HCT116 (cell line): ENCODE data around the gene SMIM20. TPM values are rescaled to one million over a fixed set of nuclear protein-coding genes. Genes with fewer than 3 reads are reported as not detected.

Experiments
- ATAC-seq: fragments of 200-7000 bp; cut with Tn5 transposase; 2 replicates; pipeline ENCODE4 v1.9.1; 2020; ENCODE audit warnings: mild to moderate bottlenecking, moderate library complexity
- BruUV-seq: library from RNA; stranded (reverse); fragments of 400-500 nt; replicated peaks from 2 replicates; lab custom pipeline; 2021; lab: Mats Ljungman, UMichigan
- CTCF ChIA-PET: fragments of 300-600 bp; sonication (Branson Sonifier 250); formaldehyde crosslinking; loops from one replicate; lab custom pipeline; 2021; ENCODE audit warnings: antibody characterized with exemption; lab: Charles Lee
- POLR2A ChIA-PET: fragments of 300-600, 350-600 bp; sonication (Branson Sonifier 250); formaldehyde crosslinking; loops from one replicate; lab custom pipeline; 2021; ENCODE audit warnings: antibody characterized with exemption; lab: Charles Lee
- RAD21 ChIA-PET, 2 experiments: fragments of 300-600 bp; sonication (Branson Sonifier 250); formaldehyde crosslinking; loops; one replicate each; lab custom pipeline; 2023; ENCODE audit warnings: low total read pairs in 2 of 2; ENCODE audit not compliant: uncharacterized antibody in 2 of 2, unreplicated experiment in 2 of 2, low non-redundant PET in 1 of 2; lab: Charles Lee
- DNase-seq: peaks from one replicate; pipeline ENCODE4 v3.0.0-alpha.2; 2010; ENCODE audit warnings: low read depth, low spot score
- H2AFZ ChIP-seq: fragments of 200-600 bp; shearing (Covaris generic), sonication (generic); 2 replicates; pipeline ENCODE4 v1.6.1; 2017; ENCODE audit warnings: low read depth, mixed run types, mixed read lengths, antibody characterized with exemption, low read length; ENCODE audit not compliant: poor library complexity, severe bottlenecking
- H3K27ac ChIP-seq: 2 replicates; pipeline ENCODE4 v1.5.1; 2012; ENCODE audit warnings: low read depth, low read length
- H3K27me3 ChIP-seq: fragments of 200-600 bp; sonication (generic); 2 replicates; pipeline ENCODE4 v1.6.1; 2016; ENCODE audit warnings: mixed run types, low read length, mixed read lengths; ENCODE audit not compliant: insufficient read depth
- H3K36me3 ChIP-seq, 2 experiments: fragments of 200-500 bp in 1 of 2; fragments of 200-600 bp in 1 of 2; sonication (Bioruptor generic) in 1 of 2; sonication (generic) in 1 of 2; 2 replicates each; pipeline versions ENCODE4 v1.5.1 to v1.6.1; 2014 to 2016; ENCODE audit warnings: low read length in 2 of 2, inconsistent platforms in 1 of 2, mixed read lengths in 1 of 2, mixed run types in 1 of 2; ENCODE audit not compliant: insufficient read depth in 2 of 2, control insufficient read depth in 1 of 2
- H3K4me1 ChIP-seq, 2 experiments: fragments of 200-600 bp in 1 of 2; sonication (generic) in 1 of 2; 2 replicates each; pipeline versions ENCODE4 v1.5.1 to v1.6.1; 2012 to 2017; ENCODE audit warnings: low read length in 2 of 2, inconsistent platforms in 1 of 2, mild to moderate bottlenecking in 1 of 2, mixed read lengths in 1 of 2, mixed run types in 1 of 2, moderate library complexity in 1 of 2; ENCODE audit not compliant: insufficient read depth in 2 of 2, control insufficient read depth in 1 of 2
- H3K4me2 ChIP-seq: fragments of 200-600 bp; sonication (generic); 2 replicates; pipeline ENCODE4 v1.6.1; 2017; ENCODE audit warnings: mixed run types, low read length, mixed read lengths
- H3K4me3 ChIP-seq, 2 experiments: fragments of 200-600 bp in 1 of 2; sonication (generic) in 1 of 2; replicated peaks in 1 of 2; 2 replicates each; pipeline ENCODE4 v1.5.1; 2011 to 2016; ENCODE audit warnings: low read length in 2 of 2, control low read depth in 1 of 2, low read depth in 1 of 2, mild to moderate bottlenecking in 1 of 2, mixed read lengths in 1 of 2, mixed run types in 1 of 2
- H3K79me2 ChIP-seq: fragments of 200-600 bp; sonication (generic); 2 replicates; pipeline ENCODE4 v1.6.1; 2017; ENCODE audit warnings: mild to moderate bottlenecking, mixed run types, low read length, moderate library complexity, mixed read lengths; ENCODE audit not compliant: insufficient read depth
- H3K9ac ChIP-seq: fragments of 200-600 bp; sonication (generic); 2 replicates; pipeline ENCODE4 v1.6.1; 2016; ENCODE audit warnings: low read length, mixed read lengths
- H3K9me2 ChIP-seq: fragments of 200-600 bp; sonication (generic), shearing (Covaris generic); 2 replicates; pipeline ENCODE4 v1.6.1; 2017; ENCODE audit warnings: mixed run types, mild to moderate bottlenecking, moderate library complexity; ENCODE audit not compliant: insufficient read depth
- H3K9me3 ChIP-seq, 2 experiments: fragments of 200-500 bp in 1 of 2; fragments of 200-600 bp in 1 of 2; sonication (Bioruptor generic) in 1 of 2; sonication (generic) in 1 of 2; 2 replicates each; pipeline ENCODE4 v1.6.1; 2014 to 2017; ENCODE audit warnings: low read length in 2 of 2, mixed read lengths in 2 of 2, inconsistent platforms in 1 of 2, low read depth in 1 of 2, mild to moderate bottlenecking in 1 of 2, mixed run types in 1 of 2, moderate library complexity in 1 of 2; ENCODE audit not compliant: control insufficient read depth in 1 of 2, insufficient read depth in 1 of 2
- H4K20me1 ChIP-seq: fragments of 200-600 bp; sonication (generic), shearing (Covaris generic); 2 replicates; pipeline ENCODE4 v1.6.1; 2017; ENCODE audit warnings: mixed run types, mild to moderate bottlenecking, moderate library complexity; ENCODE audit not compliant: insufficient read depth
- CBX3 ChIP-seq: IDR thresholded peaks from 2 replicates; pipeline ENCODE4 v1.6.1; 2012; ENCODE audit warnings: low read depth
- CEBPB ChIP-seq: IDR thresholded peaks from 2 replicates; pipeline ENCODE4 v1.6.1; 2012; ENCODE audit warnings: low read depth
- ELF1 ChIP-seq: IDR thresholded peaks from 2 replicates; pipeline ENCODE4 v1.6.1; 2012; ENCODE audit warnings: low read depth, borderline replicate concordance
- EZH2phosphoT487 ChIP-seq: fragments of 200-600 bp; IDR thresholded peaks from 2 replicates; pipeline ENCODE4 v1.6.1; 2018; ENCODE audit warnings: antibody characterized with exemption, borderline replicate concordance
- FOSL1 ChIP-seq: IDR thresholded peaks from 2 replicates; pipeline ENCODE4 v1.6.1; 2012; ENCODE audit warnings: low read depth
- POLR2A ChIP-seq: IDR thresholded peaks from 2 replicates; pipeline ENCODE4 v1.7.0; 2011; ENCODE audit warnings: borderline replicate concordance; ENCODE audit not compliant: insufficient read depth, insufficient read length; ENCODE audit errors: extremely low read depth
- POLR2AphosphoS5 ChIP-seq: IDR thresholded peaks from 2 replicates; pipeline ENCODE4 v1.6.1; 2011; ENCODE audit warnings: mild to moderate bottlenecking, low read depth, low read length, moderate library complexity
- RAD21 ChIP-seq: IDR thresholded peaks from 2 replicates; pipeline ENCODE4 v1.6.1; 2012; ENCODE audit warnings: low read depth, mild to moderate bottlenecking
- SIN3A ChIP-seq: IDR thresholded peaks from 2 replicates; pipeline ENCODE4 v1.6.1; 2012; ENCODE audit warnings: low read depth
- SP1 ChIP-seq: IDR thresholded peaks from 2 replicates; pipeline ENCODE4 v1.6.1; 2012; ENCODE audit warnings: low read depth
- TCF7L2 ChIP-seq: IDR thresholded peaks from 2 replicates; pipeline ENCODE4 v1.7.0; 2011; ENCODE audit warnings: borderline replicate concordance, inconsistent platforms; ENCODE audit not compliant: insufficient read depth, insufficient read length; ENCODE audit errors: extremely low read depth
- YY1 ChIP-seq: IDR thresholded peaks from 2 replicates; pipeline ENCODE4 v1.6.1; 2011; ENCODE audit warnings: low read length, low read depth, moderate library complexity, mild to moderate bottlenecking; ENCODE audit not compliant: insufficient replicate concordance; ENCODE audit errors: extremely low read depth
- ZFX ChIP-seq: fragments of 450-650 bp; IDR thresholded peaks from 2 replicates; pipeline ENCODE4 v1.6.1; 2017
- ZNF274 ChIP-seq: fragments of 200-500 bp; sonication (Bioruptor generic); IDR thresholded peaks from 2 replicates; pipeline ENCODE4 v1.6.1; 2014; ENCODE audit warnings: mild to moderate bottlenecking, low read depth, low read length, inconsistent platforms
- intact Hi-C: fragments of 100-400 bp; cut with micrococcal nuclease; formaldehyde crosslinking; loops from 2 replicates; pipeline ENCODE4 v1.10.0; 2022
- total RNA-seq: library from RNA; stranded (reverse); gene quantifications from one replicate; pipeline ENCODE4 v1.2.1, GENCODE V29; 2021; ENCODE audit not compliant: unreplicated experiment
- TF ChIP-seq, protein P1 (sequence below): IDR thresholded peaks from 2 replicates; pipeline ENCODE4 v1.6.1; 2012; ENCODE audit warnings: low read depth
- TF ChIP-seq, protein P2 (sequence below): IDR thresholded peaks from 2 replicates; pipeline ENCODE4 v1.6.1; 2011; ENCODE audit warnings: mild to moderate bottlenecking, low read length, moderate library complexity; ENCODE audit not compliant: insufficient replicate concordance; ENCODE audit errors: extremely low read depth
- TF ChIP-seq, protein P3 (sequence below): IDR thresholded peaks from 2 replicates; pipeline ENCODE4 v1.6.1; 2012
- TF ChIP-seq, protein P4 (sequence below): IDR thresholded peaks from 2 replicates; pipeline ENCODE4 v1.6.1; 2012

SMIM20 gene
- total RNA-seq, 1 experiment from 2014 or later = 36.9 TPM

DNA sequence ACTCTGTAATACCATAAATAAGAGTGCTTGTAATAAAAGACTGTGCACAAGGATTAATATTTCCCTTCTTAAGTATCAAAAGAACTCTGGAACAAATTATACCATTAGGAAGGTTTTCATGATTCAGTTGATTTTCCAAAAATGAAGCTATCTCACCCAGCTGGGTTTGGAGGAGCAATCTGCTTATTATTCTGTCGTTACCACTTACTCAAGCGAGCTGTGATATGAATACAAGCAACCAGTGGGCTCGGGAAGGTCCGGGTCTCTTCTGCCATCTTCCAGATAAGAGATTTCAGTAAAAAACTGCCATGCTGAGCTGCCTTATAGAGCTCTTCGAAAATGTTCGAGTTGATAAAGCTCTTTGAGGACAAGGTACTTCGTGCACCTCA lies 15.3 kb downstream of the SMIM20 start (continued):
- no peak for TF ChIP-seq POLR2AphosphoS5
- no peak for TF ChIP-seq FOSL1
- TF ChIP-seq ZFX = no peak

DNA sequence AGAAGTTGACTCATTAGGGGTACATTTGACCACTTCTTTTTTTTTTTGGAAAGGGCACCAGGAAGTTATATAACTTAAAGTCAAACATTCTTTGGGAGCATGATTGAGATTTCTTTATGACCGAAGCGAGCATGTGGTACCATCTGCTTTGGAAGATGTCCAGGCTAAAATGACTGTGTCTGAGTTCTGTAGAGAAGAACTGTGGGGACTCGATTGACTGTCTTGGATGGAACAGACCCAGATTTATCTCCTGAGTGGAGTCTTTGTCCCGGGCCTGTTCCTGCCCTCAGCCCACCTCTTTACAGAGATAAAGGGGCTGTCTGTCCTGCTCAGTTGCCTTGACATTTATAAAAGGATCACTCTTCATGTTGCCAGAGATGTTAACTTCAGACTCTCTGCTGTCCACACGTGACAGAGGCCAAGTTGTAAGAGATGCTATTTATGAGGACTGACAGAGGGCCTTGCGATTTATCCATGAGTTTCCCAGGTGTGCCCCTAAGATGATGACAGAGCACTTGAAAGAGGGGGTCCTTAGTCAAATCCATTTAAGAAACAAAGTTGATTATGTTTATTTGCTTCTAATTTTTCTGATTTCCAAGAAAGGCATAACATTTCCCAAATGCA lies 16.8 kb downstream of the SMIM20 start:
- DNase-seq (no peak), ATAC-seq (no peak)
- ChIA-PET RAD21 (no interaction called here), CTCF (no interaction called here), POLR2A (no interaction called here)
- no peaks in the 10 kb centered on the region for H3K9me3 ChIP-seq
- BruUV-seq = no TSS peak
- TF ChIP-seq SP1 (no peak), YY1 (no peak), EZH2phosphoT487 (no peak), SIN3A (no peak), FOSL1 (no peak), ZFX (no peak), POLR2A (no peak), RAD21 (no peak), POLR2AphosphoS5 (no peak), ZNF274 (no peak), TCF7L2 (no peak), CEBPB (no peak), ELF1 (no peak), CBX3 (no peak)
- TF ChIP-seq, protein P1, sequence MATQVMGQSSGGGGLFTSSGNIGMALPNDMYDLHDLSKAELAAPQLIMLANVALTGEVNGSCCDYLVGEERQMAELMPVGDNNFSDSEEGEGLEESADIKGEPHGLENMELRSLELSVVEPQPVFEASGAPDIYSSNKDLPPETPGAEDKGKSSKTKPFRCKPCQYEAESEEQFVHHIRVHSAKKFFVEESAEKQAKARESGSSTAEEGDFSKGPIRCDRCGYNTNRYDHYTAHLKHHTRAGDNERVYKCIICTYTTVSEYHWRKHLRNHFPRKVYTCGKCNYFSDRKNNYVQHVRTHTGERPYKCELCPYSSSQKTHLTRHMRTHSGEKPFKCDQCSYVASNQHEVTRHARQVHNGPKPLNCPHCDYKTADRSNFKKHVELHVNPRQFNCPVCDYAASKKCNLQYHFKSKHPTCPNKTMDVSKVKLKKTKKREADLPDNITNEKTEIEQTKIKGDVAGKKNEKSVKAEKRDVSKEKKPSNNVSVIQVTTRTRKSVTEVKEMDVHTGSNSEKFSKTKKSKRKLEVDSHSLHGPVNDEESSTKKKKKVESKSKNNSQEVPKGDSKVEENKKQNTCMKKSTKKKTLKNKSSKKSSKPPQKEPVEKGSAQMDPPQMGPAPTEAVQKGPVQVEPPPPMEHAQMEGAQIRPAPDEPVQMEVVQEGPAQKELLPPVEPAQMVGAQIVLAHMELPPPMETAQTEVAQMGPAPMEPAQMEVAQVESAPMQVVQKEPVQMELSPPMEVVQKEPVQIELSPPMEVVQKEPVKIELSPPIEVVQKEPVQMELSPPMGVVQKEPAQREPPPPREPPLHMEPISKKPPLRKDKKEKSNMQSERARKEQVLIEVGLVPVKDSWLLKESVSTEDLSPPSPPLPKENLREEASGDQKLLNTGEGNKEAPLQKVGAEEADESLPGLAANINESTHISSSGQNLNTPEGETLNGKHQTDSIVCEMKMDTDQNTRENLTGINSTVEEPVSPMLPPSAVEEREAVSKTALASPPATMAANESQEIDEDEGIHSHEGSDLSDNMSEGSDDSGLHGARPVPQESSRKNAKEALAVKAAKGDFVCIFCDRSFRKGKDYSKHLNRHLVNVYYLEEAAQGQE = no peak
- TF ChIP-seq, protein P2, sequence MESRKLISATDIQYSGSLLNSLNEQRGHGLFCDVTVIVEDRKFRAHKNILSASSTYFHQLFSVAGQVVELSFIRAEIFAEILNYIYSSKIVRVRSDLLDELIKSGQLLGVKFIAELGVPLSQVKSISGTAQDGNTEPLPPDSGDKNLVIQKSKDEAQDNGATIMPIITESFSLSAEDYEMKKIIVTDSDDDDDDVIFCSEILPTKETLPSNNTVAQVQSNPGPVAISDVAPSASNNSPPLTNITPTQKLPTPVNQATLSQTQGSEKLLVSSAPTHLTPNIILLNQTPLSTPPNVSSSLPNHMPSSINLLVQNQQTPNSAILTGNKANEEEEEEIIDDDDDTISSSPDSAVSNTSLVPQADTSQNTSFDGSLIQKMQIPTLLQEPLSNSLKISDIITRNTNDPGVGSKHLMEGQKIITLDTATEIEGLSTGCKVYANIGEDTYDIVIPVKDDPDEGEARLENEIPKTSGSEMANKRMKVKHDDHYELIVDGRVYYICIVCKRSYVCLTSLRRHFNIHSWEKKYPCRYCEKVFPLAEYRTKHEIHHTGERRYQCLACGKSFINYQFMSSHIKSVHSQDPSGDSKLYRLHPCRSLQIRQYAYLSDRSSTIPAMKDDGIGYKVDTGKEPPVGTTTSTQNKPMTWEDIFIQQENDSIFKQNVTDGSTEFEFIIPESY = no peak
- TF ChIP-seq, protein P3, sequence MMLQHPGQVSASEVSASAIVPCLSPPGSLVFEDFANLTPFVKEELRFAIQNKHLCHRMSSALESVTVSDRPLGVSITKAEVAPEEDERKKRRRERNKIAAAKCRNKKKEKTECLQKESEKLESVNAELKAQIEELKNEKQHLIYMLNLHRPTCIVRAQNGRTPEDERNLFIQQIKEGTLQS = no peak
- TF ChIP-seq, protein P4, sequence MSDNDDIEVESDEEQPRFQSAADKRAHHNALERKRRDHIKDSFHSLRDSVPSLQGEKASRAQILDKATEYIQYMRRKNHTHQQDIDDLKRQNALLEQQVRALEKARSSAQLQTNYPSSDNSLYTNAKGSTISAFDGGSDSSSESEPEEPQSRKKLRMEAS = no peak
- no peaks in the 10 kb centered on the region for H3K4me1 ChIP-seq
- no peak overlapping the region for H3K27ac ChIP-seq
- H3K4me3 ChIP-seq = no peak overlapping the region
- H3K9me2 ChIP-seq = no peaks in the 10 kb centered on the region
- H2AFZ ChIP-seq = no peak overlapping the region
- no peak overlapping the region for H3K9ac ChIP-seq
- intact Hi-C loops = no loop called here
- H3K27me3 ChIP-seq = no peaks in the 10 kb centered on the region
- H3K4me2 ChIP-seq = no peak overlapping the region
- H4K20me1 ChIP-seq = 0 out of 2 replicates have a peak, but pooled peaks cover 7% of the 10 kb centered on the region
- H3K79me2 ChIP-seq = peaks cover 13% of the 10 kb centered on the region
- 0 out of 4 replicates have a peak, but pooled peaks cover 0 to 3% of the 10 kb centered on the region in 2 experiments for H3K36me3 ChIP-seq
